Gastrocnemius medialis (tissue), 4 donors: Measurements from ENCODE around the gene PEX16. TPM values are rescaled to one million over a fixed set of nuclear protein-coding genes. Genes with fewer than 3 reads are reported as not detected.
A peak's percentile ranks its signal among the peaks of the same experiment; 100 is the strongest.

Source experiments
- ATAC-seq, 2 donors: fragments of 150-250 bp; one replicate each; pipeline ENCODE4 v1.9.1; 2016
- DNase-seq, 2 donors: peaks; one replicate each; pipeline ENCODE4 v3.0.0-alpha.2; 2019
- H3K27ac ChIP-seq, 4 donors: fragments of 200-600 bp; sonication (generic); 1 replicate in 1 of 4; 2 replicates in 3 of 4; pipeline ENCODE4 v1.5.1; 2016 to 2018; ENCODE audit warnings: mild to moderate bottlenecking in 2 of 4, moderate library complexity in 1 of 4
- H3K27me3 ChIP-seq, 3 donors: fragments of 200-600 bp; sonication (generic) in 2 of 3; 1 replicate in 1 of 3; 2 replicates in 2 of 3; pipeline versions ENCODE4 v1.5.1 to v1.6.0; 2016 to 2019; ENCODE audit warnings: mild to moderate bottlenecking in 1 of 3, moderate library complexity in 1 of 3
- H3K36me3 ChIP-seq, 2 donors: fragments of 200-600 bp; sonication (generic) in 1 of 2; one replicate each; pipeline ENCODE4 v1.5.1; 2017 to 2018
- H3K4me1 ChIP-seq, 2 donors: fragments of 200-600 bp; sonication (generic) in 1 of 2; one replicate each; pipeline ENCODE4 v1.5.1; 2016 to 2017; ENCODE audit warnings: mild to moderate bottlenecking in 2 of 2
- H3K4me3 ChIP-seq, 4 donors: fragments of 200-600 bp; sonication (generic) in 3 of 4; 1 replicate in 1 of 4; 2 replicates in 3 of 4; pipeline ENCODE4 v1.5.1; 2016 to 2019; ENCODE audit warnings: mild to moderate bottlenecking in 2 of 4
- H3K9me3 ChIP-seq, 3 donors: fragments of 200-600 bp; sonication (generic) in 2 of 3; 1 replicate in 1 of 3; 2 replicates in 2 of 3; pipeline ENCODE4 v1.5.1; 2016 to 2019
- CTCF ChIP-seq, 5 experiments: fragments of 450-650 bp in 3 of 5; fragments of 200-600 bp in 2 of 5; sonication (generic) in 2 of 5; IDR thresholded peaks in 4 of 5; conservative IDR thresholded peaks in 1 of 5; 1 replicate in 4 of 5; 2 replicates in 1 of 5; pipeline ENCODE4 v1.5.1; 2016 to 2019; ENCODE audit warnings: antibody characterized with exemption in 5 of 5, mild to moderate bottlenecking in 3 of 5, moderate library complexity in 3 of 5
- POLR2A ChIP-seq, 2 donors: fragments of 450-650 bp; IDR thresholded peaks; one replicate each; pipeline ENCODE4 v1.6.1; 2017; ENCODE audit warnings: antibody characterized with exemption in 2 of 2, mild to moderate bottlenecking in 2 of 2, moderate library complexity in 2 of 2
- in situ Hi-C, 4 donors: fragments of 200-750 bp; cut with MboI; loops; one replicate each; pipeline versions ENCODE4 v1.15.0 to v1.8.0; 2017; ENCODE audit warnings: low sequenced_read_pairs in 4 of 4
- intact Hi-C: fragments of 100-400 bp; cut with DNase I; formaldehyde crosslinking; loops from one replicate; pipeline ENCODE4 v1.15.1; 2023; ENCODE audit warnings: low total_unique reads
- total RNA-seq, 4 donors: library from RNA; depleted of rRNA; stranded (reverse); fragments of >200 nt; gene quantifications; one replicate each; pipeline versions ENCODE4 v1.1.0 to v1.2.3, GENCODE V29; 2016

PEX16 gene
- total RNA-seq, 4 donors from 2014 or later, result 18.5 to 27.2 (median 20.5) TPM

- peaks cover 5 to 6% of the 10 kb centered on the region in 2 donors for H3K4me1 ChIP-seq
- intact Hi-C loops, result no loop called here
- H3K4me3 ChIP-seq, result no peak overlapping the region
- H3K9me3 ChIP-seq, result no peaks in the 10 kb centered on the region
- no peaks in the 10 kb centered on the region for H3K36me3 ChIP-seq
- H3K27ac ChIP-seq, result no peak overlapping the region
- peaks cover 27 to 42% (median 33%) of the 10 kb centered on the region in 3 donors for H3K27me3 ChIP-seq
- DNase-seq (no peak), ATAC-seq (no peak)
- in situ Hi-C loops, result no loop called here
- TF ChIP-seq CTCF (IDR thresholded peaks at IDR 0.05 in 4 of 5, conservative IDR thresholded peaks at IDR 0.05 in 1 of 5) (no peak), POLR2A (IDR thresholded peaks at IDR 0.05) (no peak)
Observed at GRCh38 chr11:45924927-45925326, 7.2 kb upstream of the PEX16 start.

GRCh38 chr11:45924036-45924915, 6.6 kb upstream of the PEX16 start:
- peak in 1 of 2 donors; percentile 8 for DNase-seq

GRCh38 chr11:45922425-45923082, 4.9 kb upstream of the PEX16 start, which contains the start of gene LARGE2:
TSS of gene LARGE2 (plus strand) at chr11:45922656. CDS start at chr11:45922883, 227 bp downstream.
- H3K4me1 ChIP-seq, result peaks cover 6 to 7% of the 10 kb centered on the region in 2 donors
- intact Hi-C loops (no loop called here), in situ Hi-C loops (no loop called here)
- H3K9me3 ChIP-seq, result no peaks in the 10 kb centered on the region
- DNase-seq, result peak in 1 of 2 donors; percentile 5
- H3K36me3 ChIP-seq, result no peaks in the 10 kb centered on the region
- H3K27ac ChIP-seq, result no peak within 1 kb of the TSS
- TF ChIP-seq CTCF (IDR thresholded peaks at IDR 0.05 in 4 of 5, conservative IDR thresholded peaks at IDR 0.05 in 1 of 5) (no peak), POLR2A (IDR thresholded peaks at IDR 0.05) (no peak)
- H3K4me3 ChIP-seq, result peak within 1 kb of the TSS in 3 of 4 donors; percentile 25 to 44 (median 30)
- no peak for ATAC-seq
- H3K27me3 ChIP-seq, result peaks cover 27 to 42% (median 33%) of the 10 kb centered on the region in 3 donors

More at GRCh38 chr11:45924036-45924915, 6.6 kb upstream of the PEX16 start:
- TF ChIP-seq POLR2A (IDR thresholded peaks at IDR 0.05) (no peak), CTCF (IDR thresholded peaks at IDR 0.05 in 4 of 5, conservative IDR thresholded peaks at IDR 0.05 in 1 of 5) (no peak)
- peaks cover 6 to 7% of the 10 kb centered on the region in 2 donors for H3K4me1 ChIP-seq
- peaks cover 27 to 42% (median 33%) of the 10 kb centered on the region in 3 donors for H3K27me3 ChIP-seq
- no peak overlapping the region for H3K27ac ChIP-seq
- intact Hi-C loops, result no loop called here
- ATAC-seq, result no peak
- H3K36me3 ChIP-seq, result no peaks in the 10 kb centered on the region
- H3K9me3 ChIP-seq, result no peaks in the 10 kb centered on the region
- H3K4me3 ChIP-seq, result no peak overlapping the region
- in situ Hi-C loops, result no loop called here

DNA sequence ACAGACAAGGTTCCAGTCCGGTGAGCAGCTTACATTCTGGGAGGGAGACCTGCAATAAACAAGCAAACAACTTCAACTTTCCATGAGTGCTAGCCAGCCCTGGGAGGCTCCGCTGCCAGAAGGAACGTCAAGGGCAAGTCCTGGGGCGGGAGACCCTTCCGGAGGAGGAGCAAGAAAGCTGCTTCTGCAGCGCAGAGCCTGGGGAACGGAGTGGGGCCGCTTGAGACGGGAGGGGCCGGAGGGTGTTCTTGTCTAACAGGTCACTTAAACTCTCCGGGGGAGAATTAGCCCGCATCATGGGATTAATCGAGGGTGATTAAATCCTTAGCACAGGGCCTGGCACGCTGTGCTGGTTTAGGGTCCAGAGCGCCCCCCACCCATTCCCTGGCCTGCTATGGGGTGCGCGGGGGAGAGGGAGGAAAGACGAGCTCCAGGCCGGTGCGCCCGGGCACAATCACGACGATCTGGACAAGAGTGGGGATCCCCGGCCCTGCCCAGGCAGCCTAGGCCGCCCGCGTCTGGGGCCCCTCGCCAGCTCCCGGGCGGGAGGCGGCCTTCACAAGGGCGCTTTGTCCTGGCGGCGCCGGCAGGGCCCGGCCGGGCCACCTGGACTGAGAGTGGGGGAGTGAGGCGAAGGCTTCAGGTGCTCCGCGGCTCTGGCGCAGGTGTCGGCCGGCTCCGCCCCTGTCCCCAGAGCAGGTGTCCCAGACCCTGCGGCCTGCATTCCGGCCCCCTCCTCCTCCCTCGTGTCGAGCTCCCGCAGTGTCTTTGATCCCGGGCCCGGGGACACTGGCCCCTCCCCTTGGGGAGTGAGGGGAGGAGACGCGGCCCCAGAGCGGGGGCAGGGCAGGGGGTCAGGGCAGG, 4.1 kb upstream of the PEX16 start:
- no peak for TF ChIP-seq CTCF (IDR thresholded peaks at IDR 0.05 in 4 of 5, conservative IDR thresholded peaks at IDR 0.05 in 1 of 5)
- TF ChIP-seq POLR2A (IDR thresholded peaks at IDR 0.05), result no peak
- in situ Hi-C loops (no loop called here), intact Hi-C loops (no loop called here)
- Histone ChIP-seq H3K4me1 (peaks cover 12 to 13% of the 10 kb centered on the region in 2 donors), H3K9me3 (no peaks in the 10 kb centered on the region), H3K27ac (no peak overlapping the region), H3K4me3 (peak overlapping the region in 3 of 4 donors; percentile 25 to 44 (median 30)), H3K27me3 (peaks cover 27 to 42% (median 33%) of the 10 kb centered on the region in 3 donors), H3K36me3 (no peaks in the 10 kb centered on the region)
- DNase-seq (peak in 1 of 2 donors; percentile 11), ATAC-seq (no peak)
